Breast epithelium (tissue), 4 donors: Measurements from ENCODE around the gene UBE2O. TPM values are rescaled to one million over a fixed set of nuclear protein-coding genes. Genes with fewer than 3 reads are reported as not detected.
A peak's percentile ranks its signal among the peaks of the same experiment; 100 is the strongest.

Source experiments
- DNase-seq, 2 donors: peaks; one replicate each; pipeline ENCODE4 v3.0.0-alpha.2; 2019; ENCODE audit warnings: low spot score in 2 of 2
- H3K27ac ChIP-seq, 2 donors: fragments of 200-600 bp; sonication (generic) in 1 of 2; one replicate each; pipeline ENCODE4 v1.5.1; 2016 to 2019; ENCODE audit warnings: mild to moderate bottlenecking in 1 of 2
- H3K27me3 ChIP-seq, 2 donors: fragments of 200-600 bp; sonication (generic) in 1 of 2; one replicate each; pipeline versions ENCODE4 v1.5.1 to v1.6.0; 2017 to 2019; ENCODE audit warnings: control low read depth in 1 of 2, mild to moderate bottlenecking in 1 of 2
- H3K36me3 ChIP-seq: fragments of 200-600 bp; one replicate; pipeline ENCODE4 v1.5.1; 2019
- H3K4me1 ChIP-seq, 2 donors: fragments of 200-600 bp; sonication (generic); one replicate each; pipeline ENCODE4 v1.5.1; 2016 to 2019; ENCODE audit warnings: control low read depth in 1 of 2
- H3K4me3 ChIP-seq, 3 donors: fragments of 200-600 bp; sonication (generic); 1 replicate in 2 of 3; 2 replicates in 1 of 3; pipeline ENCODE4 v1.5.1; 2016 to 2019; ENCODE audit warnings: mild to moderate bottlenecking in 3 of 3, moderate library complexity in 2 of 3
- H3K9me3 ChIP-seq, 2 donors: fragments of 200-600 bp; sonication (generic) in 1 of 2; one replicate each; pipeline ENCODE4 v1.5.1; 2016 to 2019; ENCODE audit warnings: control low read depth in 1 of 2
- CTCF ChIP-seq, 3 donors: fragments of 450-650 bp; IDR thresholded peaks; one replicate each; pipeline ENCODE4 v1.5.1; 2016 to 2017; ENCODE audit warnings: antibody characterized with exemption in 3 of 3, mild to moderate bottlenecking in 3 of 3, moderate library complexity in 3 of 3
- POLR2A ChIP-seq: fragments of 450-650 bp; IDR thresholded peaks from one replicate; pipeline ENCODE4 v1.6.1; 2016; ENCODE audit warnings: antibody characterized with exemption, mild to moderate bottlenecking, moderate library complexity
- POLR2AphosphoS5 ChIP-seq, 3 donors: sonication (generic); formaldehyde crosslinking; IDR thresholded peaks; one replicate each; pipeline ENCODE4 v1.6.1; 2017; ENCODE audit warnings: antibody characterized with exemption in 3 of 3
- intact Hi-C: fragments of 100-400 bp; cut with DNase I; formaldehyde crosslinking; loops from one replicate; pipeline ENCODE4 v1.15.1; 2023; ENCODE audit warnings: low total_unique reads
- total RNA-seq, 3 donors: library from RNA; depleted of rRNA; stranded (reverse); fragments of >200 nt; gene quantifications; one replicate each; pipeline ENCODE4 v1.1.0, GENCODE V29; 2016

The UBE2O gene
- total RNA-seq, 3 donors from 2014 or later: 17.4 to 22.5 (median 17.7) TPM

- DNase-seq: no peak
- Histone ChIP-seq H3K4me3 (no peak overlapping the region), H3K27ac (peak overlapping the region; percentile 57 to 61), H3K36me3 (no peaks in the 10 kb centered on the region), H3K9me3 (no peaks in the 10 kb centered on the region), H3K4me1 (peaks cover 0 to 13% of the 10 kb centered on the region in 2 donors), H3K27me3 (no peaks in the 10 kb centered on the region)
- intact Hi-C loops: no loop called here
- TF ChIP-seq POLR2A: no peak
- TF ChIP-seq POLR2AphosphoS5 (IDR thresholded peaks at IDR 0.05): no peak
- TF ChIP-seq CTCF (IDR thresholded peaks at IDR 0.05): no peak
These were observed 81.0 kb downstream of the UBE2O start for GRCh38 chr17:76371656-76372628.

- peaks cover 0 to 6% of the 10 kb centered on the region in 2 donors for H3K4me1 ChIP-seq
- TF ChIP-seq POLR2AphosphoS5 (IDR thresholded peaks at IDR 0.05) (peak; percentile 31 to 72 (median 46)), CTCF (IDR thresholded peaks at IDR 0.05) (peak; percentile 47 to 60 (median 57)), POLR2A (no peak)
- no peaks in the 10 kb centered on the region for H3K9me3 ChIP-seq
- peak in 1 of 2 donors; percentile 87 for DNase-seq
- H3K27me3 ChIP-seq: no peaks in the 10 kb centered on the region
- no peak overlapping the region for H3K4me3 ChIP-seq
- H3K27ac ChIP-seq: peak overlapping the region; percentile 70 to 81
- intact Hi-C loops: no loop called here
- no peaks in the 10 kb centered on the region for H3K36me3 ChIP-seq
These were observed 82.5 kb downstream of the UBE2O start for GRCh38 chr17:76370261-76370993.

GRCh38 chr17:76369804-76370203 is 83.1 kb downstream of the UBE2O start:
- no peak for DNase-seq
- Histone ChIP-seq H3K4me1 (peaks cover 0 to 6% of the 10 kb centered on the region in 2 donors), H3K4me3 (no peak overlapping the region), H3K36me3 (no peaks in the 10 kb centered on the region), H3K9me3 (no peaks in the 10 kb centered on the region), H3K27ac (peak overlapping the region; percentile 70 to 81), H3K27me3 (no peaks in the 10 kb centered on the region)
- TF ChIP-seq POLR2A (no peak), POLR2AphosphoS5 (IDR thresholded peaks at IDR 0.05) (no peak), CTCF (IDR thresholded peaks at IDR 0.05) (no peak)
- intact Hi-C loops: no loop called here

- no peaks in the 10 kb centered on the region for H3K27me3 ChIP-seq
- no peak for DNase-seq
- TF ChIP-seq POLR2AphosphoS5 (IDR thresholded peaks at IDR 0.05) (no peak), CTCF (IDR thresholded peaks at IDR 0.05) (no peak), POLR2A (no peak)
- peaks cover 0 to 6% of the 10 kb centered on the region in 2 donors for H3K4me1 ChIP-seq
- H3K36me3 ChIP-seq: no peaks in the 10 kb centered on the region
- H3K9me3 ChIP-seq: no peaks in the 10 kb centered on the region
- no peak overlapping the region for H3K4me3 ChIP-seq
- H3K27ac ChIP-seq: peak overlapping the region; percentile 70 to 81
- intact Hi-C loops: no loop called here
These were observed 83.6 kb downstream of the UBE2O start for GRCh38 chr17:76369379-76369778.

GRCh38 chr17:76368545-76368944 is 84.4 kb downstream of the UBE2O start:
- DNase-seq: no peak
- H3K4me3 ChIP-seq: no peak overlapping the region
- H3K4me1 ChIP-seq: peaks cover 0 to 6% of the 10 kb centered on the region in 2 donors
- no peaks in the 10 kb centered on the region for H3K27me3 ChIP-seq
- intact Hi-C loops: no loop called here
- no peaks in the 10 kb centered on the region for H3K36me3 ChIP-seq
- no peaks in the 10 kb centered on the region for H3K9me3 ChIP-seq
- no peak for TF ChIP-seq CTCF (IDR thresholded peaks at IDR 0.05)
- TF ChIP-seq POLR2A: no peak
- TF ChIP-seq POLR2AphosphoS5 (IDR thresholded peaks at IDR 0.05): no peak
- H3K27ac ChIP-seq: no peak overlapping the region
